ENCODE results near the gene ATAT1.
A peak's percentile ranks its signal among the peaks of the same experiment; 100 is the strongest.

ATAT1 gene

DNA sequence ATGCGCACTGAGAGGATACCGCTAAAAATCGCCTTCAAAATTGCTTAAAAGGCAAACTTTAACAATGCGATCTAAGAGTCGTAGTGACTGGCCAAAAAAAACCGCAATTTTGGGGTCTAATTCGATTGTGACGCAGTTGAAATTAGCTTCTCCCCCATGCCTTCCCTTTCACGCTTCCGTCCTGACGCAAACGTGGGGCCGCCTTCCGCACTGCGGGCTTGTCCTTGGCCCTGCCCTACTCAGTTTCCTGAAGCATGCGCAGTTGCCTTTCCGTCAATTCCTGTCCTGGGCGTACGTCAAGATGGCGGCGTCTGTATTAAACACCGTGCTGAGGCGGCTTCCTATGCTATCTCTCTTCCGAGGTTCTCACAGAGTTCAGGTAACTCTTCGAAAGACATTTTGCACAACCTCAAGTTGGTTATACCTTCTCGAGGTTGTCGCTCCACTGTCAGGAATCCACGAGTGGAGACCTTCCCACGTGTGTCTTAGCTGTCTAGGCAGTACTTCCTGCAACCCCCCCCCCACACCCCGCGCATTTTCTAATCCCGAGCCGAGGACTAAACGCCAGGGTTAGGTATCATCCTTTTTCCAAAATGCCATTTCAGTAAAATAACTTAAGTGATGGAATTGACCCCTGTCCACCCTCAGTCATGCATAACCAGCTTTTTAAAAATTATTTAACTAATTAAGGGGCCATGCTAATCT, 9.0 kb upstream of the ATAT1 start, which contains the start of gene MRPS18B:
Gene MRPS18B, plus strand, starts transcription at position 276 of the 705 bp plus-strand sequence. Its CDS starts 26 bp downstream, at position 302.
- TF ChIP-seq EGR1 (IDR thresholded peaks at IDR 0.05) (no peak), RAD21 (IDR thresholded peaks at IDR 0.05; ENCODE audit: low read depth) (no peak), FOXM1 (IDR thresholded peaks at IDR 0.05; ENCODE audit: borderline replicate concordance, low read depth) (no peak), TAF1 (IDR thresholded peaks at IDR 0.05; ENCODE audit: low read depth) (peak; percentile 97), TEAD4 (IDR thresholded peaks at IDR 0.05) (no peak), ZBTB7A (IDR thresholded peaks at IDR 0.05; ENCODE audit: low read depth) (no peak), TCF12 (IDR thresholded peaks at IDR 0.05; ENCODE audit: low read depth) (peak; percentile 56; the same call in 1 of the 2 replicates), CEBPB (IDR thresholded peaks at IDR 0.05) (0 out of 2 replicates have a peak, but pooled peaks have one; percentile 16), YY1 (IDR thresholded peaks at IDR 0.05; ENCODE audit: low read depth) (peak; percentile 96), CREB1 (IDR thresholded peaks at IDR 0.05; ENCODE audit: low read depth) (no peak; the same call in 1 of the 2 replicates)
- TF ChIP-seq, protein P1, sequence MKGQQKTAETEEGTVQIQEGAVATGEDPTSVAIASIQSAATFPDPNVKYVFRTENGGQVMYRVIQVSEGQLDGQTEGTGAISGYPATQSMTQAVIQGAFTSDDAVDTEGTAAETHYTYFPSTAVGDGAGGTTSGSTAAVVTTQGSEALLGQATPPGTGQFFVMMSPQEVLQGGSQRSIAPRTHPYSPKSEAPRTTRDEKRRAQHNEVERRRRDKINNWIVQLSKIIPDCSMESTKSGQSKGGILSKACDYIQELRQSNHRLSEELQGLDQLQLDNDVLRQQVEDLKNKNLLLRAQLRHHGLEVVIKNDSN (IDR thresholded peaks at IDR 0.05), result no peak
- TF ChIP-seq, protein P2, sequence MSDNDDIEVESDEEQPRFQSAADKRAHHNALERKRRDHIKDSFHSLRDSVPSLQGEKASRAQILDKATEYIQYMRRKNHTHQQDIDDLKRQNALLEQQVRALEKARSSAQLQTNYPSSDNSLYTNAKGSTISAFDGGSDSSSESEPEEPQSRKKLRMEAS (IDR thresholded peaks at IDR 0.05), result peak; percentile 90
- TF ChIP-seq, protein P3, sequence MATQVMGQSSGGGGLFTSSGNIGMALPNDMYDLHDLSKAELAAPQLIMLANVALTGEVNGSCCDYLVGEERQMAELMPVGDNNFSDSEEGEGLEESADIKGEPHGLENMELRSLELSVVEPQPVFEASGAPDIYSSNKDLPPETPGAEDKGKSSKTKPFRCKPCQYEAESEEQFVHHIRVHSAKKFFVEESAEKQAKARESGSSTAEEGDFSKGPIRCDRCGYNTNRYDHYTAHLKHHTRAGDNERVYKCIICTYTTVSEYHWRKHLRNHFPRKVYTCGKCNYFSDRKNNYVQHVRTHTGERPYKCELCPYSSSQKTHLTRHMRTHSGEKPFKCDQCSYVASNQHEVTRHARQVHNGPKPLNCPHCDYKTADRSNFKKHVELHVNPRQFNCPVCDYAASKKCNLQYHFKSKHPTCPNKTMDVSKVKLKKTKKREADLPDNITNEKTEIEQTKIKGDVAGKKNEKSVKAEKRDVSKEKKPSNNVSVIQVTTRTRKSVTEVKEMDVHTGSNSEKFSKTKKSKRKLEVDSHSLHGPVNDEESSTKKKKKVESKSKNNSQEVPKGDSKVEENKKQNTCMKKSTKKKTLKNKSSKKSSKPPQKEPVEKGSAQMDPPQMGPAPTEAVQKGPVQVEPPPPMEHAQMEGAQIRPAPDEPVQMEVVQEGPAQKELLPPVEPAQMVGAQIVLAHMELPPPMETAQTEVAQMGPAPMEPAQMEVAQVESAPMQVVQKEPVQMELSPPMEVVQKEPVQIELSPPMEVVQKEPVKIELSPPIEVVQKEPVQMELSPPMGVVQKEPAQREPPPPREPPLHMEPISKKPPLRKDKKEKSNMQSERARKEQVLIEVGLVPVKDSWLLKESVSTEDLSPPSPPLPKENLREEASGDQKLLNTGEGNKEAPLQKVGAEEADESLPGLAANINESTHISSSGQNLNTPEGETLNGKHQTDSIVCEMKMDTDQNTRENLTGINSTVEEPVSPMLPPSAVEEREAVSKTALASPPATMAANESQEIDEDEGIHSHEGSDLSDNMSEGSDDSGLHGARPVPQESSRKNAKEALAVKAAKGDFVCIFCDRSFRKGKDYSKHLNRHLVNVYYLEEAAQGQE (IDR thresholded peaks at IDR 0.05; ENCODE audit: low read depth), result no peak

DNA sequence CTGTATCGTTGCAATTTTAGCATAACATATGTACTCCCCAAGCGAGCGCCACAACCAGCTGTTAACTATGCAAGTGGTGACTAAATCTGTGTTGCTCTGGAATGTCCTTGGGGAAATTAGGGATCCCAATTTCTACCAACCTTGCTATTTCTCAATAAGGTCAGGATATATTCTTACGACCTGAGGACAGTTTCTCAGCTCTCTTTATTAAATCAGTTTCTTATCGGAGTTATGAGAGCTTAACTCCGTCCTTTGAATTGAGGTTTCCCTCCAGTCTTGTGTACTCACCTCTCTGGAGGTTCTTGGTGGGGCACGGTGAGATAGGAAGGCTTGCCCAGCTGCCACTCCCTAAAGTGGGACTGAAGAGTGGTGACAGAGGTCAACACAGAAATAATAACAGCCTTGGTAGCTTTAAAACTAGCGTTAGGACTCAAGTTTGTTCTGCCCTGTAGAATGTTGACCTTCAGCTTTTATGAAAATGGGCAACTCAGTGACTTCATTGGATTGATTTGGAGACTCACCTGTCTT, 8.3 kb upstream of the ATAT1 start:
- TF ChIP-seq CEBPB (IDR thresholded peaks at IDR 0.05), result no peak

DNA sequence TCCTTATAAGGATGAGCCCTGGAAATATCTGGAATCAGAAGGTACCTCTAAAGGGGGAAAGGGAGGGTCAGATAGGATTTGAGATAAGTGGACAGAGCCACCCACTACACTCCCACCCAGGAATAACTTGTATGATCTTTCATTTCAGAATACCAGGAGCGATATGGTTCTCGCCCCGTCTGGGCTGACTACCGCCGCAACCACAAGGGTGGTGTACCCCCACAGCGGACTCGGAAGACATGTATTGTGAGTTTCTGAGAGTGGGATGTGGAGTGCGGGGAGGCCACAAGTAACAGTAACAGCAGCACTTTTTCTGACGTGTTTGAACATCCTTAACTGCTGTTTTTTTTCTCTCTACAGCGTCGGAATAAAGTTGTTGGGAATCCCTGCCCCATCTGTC, 7.1 kb upstream of the ATAT1 start:
- TF ChIP-seq CEBPB (IDR thresholded peaks at IDR 0.05) (no peak), ZBTB7A (IDR thresholded peaks at IDR 0.05; ENCODE audit: low read depth) (no peak), FOXM1 (IDR thresholded peaks at IDR 0.05; ENCODE audit: borderline replicate concordance, low read depth) (no peak), EGR1 (IDR thresholded peaks at IDR 0.05) (no peak), TEAD4 (IDR thresholded peaks at IDR 0.05) (no peak), EP300 (IDR thresholded peaks at IDR 0.05; ENCODE audit: borderline replicate concordance) (no peak), CREB1 (IDR thresholded peaks at IDR 0.05; ENCODE audit: low read depth) (no peak), RAD21 (IDR thresholded peaks at IDR 0.05; ENCODE audit: low read depth) (no peak), YY1 (IDR thresholded peaks at IDR 0.05; ENCODE audit: low read depth) (no peak), TAF1 (IDR thresholded peaks at IDR 0.05; ENCODE audit: low read depth) (no peak), TCF12 (IDR thresholded peaks at IDR 0.05; ENCODE audit: low read depth) (no peak), NFIC (IDR thresholded peaks at IDR 0.05) (no peak)
- TF ChIP-seq, protein P2 (IDR thresholded peaks at IDR 0.05), result no peak
- TF ChIP-seq, protein P3 (IDR thresholded peaks at IDR 0.05; ENCODE audit: low read depth), result no peak
- TF ChIP-seq, protein P1 (IDR thresholded peaks at IDR 0.05), result no peak

DNA sequence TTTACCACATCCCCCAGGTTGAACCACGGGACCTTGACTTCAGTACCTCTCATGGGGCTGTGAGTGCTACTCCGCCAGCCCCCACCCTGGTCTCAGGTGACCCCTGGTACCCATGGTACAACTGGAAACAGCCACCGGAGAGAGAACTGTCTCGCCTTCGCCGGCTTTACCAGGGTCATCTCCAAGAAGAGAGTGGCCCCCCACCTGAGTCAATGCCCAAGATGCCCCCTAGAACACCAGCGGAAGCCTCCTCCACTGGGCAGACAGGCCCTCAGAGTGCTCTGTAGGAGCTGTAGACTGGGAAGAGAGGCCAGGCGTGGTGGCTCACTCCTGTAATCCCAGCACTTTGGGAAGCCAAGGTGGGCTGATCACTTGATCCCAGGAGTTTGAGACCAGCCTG, 1.2 kb upstream of the ATAT1 start:
- TF ChIP-seq, protein P1 (IDR thresholded peaks at IDR 0.05), result no peak
- TF ChIP-seq RAD21 (IDR thresholded peaks at IDR 0.05; ENCODE audit: low read depth), result no peak
- no peak for TF ChIP-seq TCF12 (IDR thresholded peaks at IDR 0.05; ENCODE audit: low read depth)
- no peak for TF ChIP-seq ZBTB7A (IDR thresholded peaks at IDR 0.05; ENCODE audit: low read depth)
- no peak for TF ChIP-seq EGR1 (IDR thresholded peaks at IDR 0.05)
- no peak for TF ChIP-seq YY1 (IDR thresholded peaks at IDR 0.05; ENCODE audit: low read depth)
- TF ChIP-seq TAF1 (IDR thresholded peaks at IDR 0.05; ENCODE audit: low read depth), result no peak
- no peak for TF ChIP-seq TEAD4 (IDR thresholded peaks at IDR 0.05)
- no peak for TF ChIP-seq FOXM1 (IDR thresholded peaks at IDR 0.05; ENCODE audit: borderline replicate concordance, low read depth)
- TF ChIP-seq, protein P3 (IDR thresholded peaks at IDR 0.05; ENCODE audit: low read depth), result no peak
- TF ChIP-seq CREB1 (IDR thresholded peaks at IDR 0.05; ENCODE audit: low read depth), result no peak
- TF ChIP-seq, protein P2 (IDR thresholded peaks at IDR 0.05), result no peak
- no peak for TF ChIP-seq CEBPB (IDR thresholded peaks at IDR 0.05)
